Neural progenitor cell (in vitro differentiated cells): ENCODE measurements around the gene GNRHR. TPM values are rescaled to one million over a fixed set of nuclear protein-coding genes. Genes with fewer than 3 reads are reported as not detected.

Experiments used
- DNase-seq: peaks from one replicate; pipeline ENCODE4 v3.0.0-alpha.2; 2016; ENCODE audit warnings: low spot score
- H2AFZ ChIP-seq: fragments of 200-600 bp; sonication (generic); replicated peaks from 2 replicates; pipeline ENCODE4 v1.6.1; 2016; ENCODE audit warnings: antibody characterized with exemption
- H3F3A ChIP-seq: fragments of 200-600 bp; sonication (generic); 2 replicates; pipeline ENCODE4 v1.6.1; 2016; ENCODE audit warnings: antibody characterized with exemption, low read depth
- H3K27ac ChIP-seq: fragments of 200-600 bp; sonication (generic); 2 replicates; pipeline ENCODE4 v1.5.1; 2016; ENCODE audit warnings: mild to moderate bottlenecking
- H3K27me3 ChIP-seq: fragments of 200-600 bp; sonication (generic); 2 replicates; pipeline ENCODE4 v1.6.1; 2016; ENCODE audit warnings: mild to moderate bottlenecking, moderate library complexity
- H3K36me3 ChIP-seq: fragments of 200-600 bp; sonication (generic); 2 replicates; pipeline ENCODE4 v1.5.1; 2016
- H3K4me1 ChIP-seq: fragments of 200-600 bp; sonication (generic); 2 replicates; pipeline ENCODE4 v1.6.1; 2016; ENCODE audit warnings: mixed run types
- H3K4me2 ChIP-seq: fragments of 200-600 bp; sonication (generic); 2 replicates; pipeline ENCODE4 v1.6.1; 2016
- H3K4me3 ChIP-seq: fragments of 200-600 bp; sonication (generic); 2 replicates; pipeline ENCODE4 v1.5.1; 2016
- H3K79me2 ChIP-seq: fragments of 200-600 bp; sonication (generic); 2 replicates; pipeline ENCODE4 v1.6.1; 2016; ENCODE audit warnings: low read depth
- H3K9ac ChIP-seq: fragments of 200-600 bp; sonication (generic); 2 replicates; pipeline ENCODE4 v1.6.1; 2016
- H3K9me3 ChIP-seq: fragments of 200-600 bp; sonication (generic); 2 replicates; pipeline ENCODE4 v1.5.1; 2016; ENCODE audit warnings: low read depth
- H4K20me1 ChIP-seq: fragments of 200-600 bp; sonication (generic); 2 replicates; pipeline ENCODE4 v1.6.1; 2016; ENCODE audit warnings: low read depth
- H3K27ac Mint-ChIP-seq: 3 replicates; pipeline ENCODE4 v1.8.0; 2021; ENCODE audit warnings: mixed read lengths
- H3K27me3 Mint-ChIP-seq: 2 replicates; pipeline ENCODE4 v1.8.0; 2022; ENCODE audit warnings: low read depth, mild to moderate bottlenecking, inconsistent platforms, moderate library complexity, mixed read lengths; ENCODE audit not compliant: insufficient read depth
- H3K36me3 Mint-ChIP-seq: 3 replicates; pipeline ENCODE4 v1.8.0; 2021; ENCODE audit warnings: mixed read lengths
- H3K4me1 Mint-ChIP-seq: 3 replicates; pipeline ENCODE4 v1.8.0; 2021; ENCODE audit warnings: mixed read lengths
- H3K4me3 Mint-ChIP-seq: 3 replicates; pipeline ENCODE4 v1.8.0; 2021; ENCODE audit warnings: mild to moderate bottlenecking, moderate library complexity, mixed read lengths
- H3K9me3 Mint-ChIP-seq: 3 replicates; pipeline ENCODE4 v1.8.0; 2020; ENCODE audit warnings: mixed read lengths
- CTCF ChIP-seq: fragments of 200-600 bp; sonication (generic); IDR thresholded peaks from 2 replicates; pipeline ENCODE4 v1.5.1; 2017; ENCODE audit warnings: antibody characterized with exemption, mild to moderate bottlenecking
- EZH2 ChIP-seq: fragments of 200-600 bp; sonication (generic); IDR thresholded peaks from 2 replicates; pipeline ENCODE4 v1.6.1; 2017; ENCODE audit warnings: antibody characterized with exemption, mild to moderate bottlenecking, moderate library complexity
- EZH2phosphoT487 ChIP-seq: fragments of 200-600 bp; sonication (generic); IDR thresholded peaks from 2 replicates; pipeline ENCODE4 v1.6.1; 2017; ENCODE audit warnings: antibody characterized with exemption
- total RNA-seq: library from RNA; depleted of rRNA; stranded (reverse); fragments of >200 nt; gene quantifications from 2 replicates; pipeline ENCODE4 v1.2.3, GENCODE V29; 2015; ENCODE audit warnings: low replicate concordance

Gene GNRHR
- total RNA-seq, 1 donor from 2014 or later: not detected

- H3K36me3 ChIP-seq: no peaks in the 10 kb centered on the region
- Mint-ChIP-seq H3K27me3 (no peaks in the 10 kb centered on the region), H3K4me1 (no peaks in the 10 kb centered on the region), H3K36me3 (peaks cover under 1% of the 10 kb centered on the region), H3K27ac (no peak overlapping the region), H3K9me3 (no peaks in the 10 kb centered on the region), H3K4me3 (no peak overlapping the region)
- H3K79me2 ChIP-seq: no peaks in the 10 kb centered on the region
- no peak overlapping the region for H3K4me3 ChIP-seq
- peak overlapping the region; percentile 88 for H2AFZ ChIP-seq
- H3K4me1 ChIP-seq: no peaks in the 10 kb centered on the region
- peak overlapping the region; percentile 14 for H3K27ac ChIP-seq
- no peaks in the 10 kb centered on the region for H3K27me3 ChIP-seq
- H4K20me1 ChIP-seq: no peaks in the 10 kb centered on the region
- H3K9me3 ChIP-seq: no peaks in the 10 kb centered on the region
- H3K4me2 ChIP-seq: no peak overlapping the region
- no peak overlapping the region for H3K9ac ChIP-seq
- DNase-seq: peak; percentile 28
- TF ChIP-seq CTCF (peak; percentile 79), EZH2 (no peak)
- H3F3A ChIP-seq: no peaks in the 10 kb centered on the region
Measured at GRCh38 chr4:67746797-67747495, 7.2 kb downstream of the GNRHR start.

GRCh38 chr4:67744561-67745283 is 9.5 kb downstream of the GNRHR start:
- Histone ChIP-seq H3K79me2 (no peaks in the 10 kb centered on the region), H3K9ac (no peak overlapping the region), H3K4me1 (no peaks in the 10 kb centered on the region), H3K36me3 (no peaks in the 10 kb centered on the region), H3K4me3 (no peak overlapping the region), H3K27ac (no peak overlapping the region), H3K9me3 (no peaks in the 10 kb centered on the region), H3F3A (no peaks in the 10 kb centered on the region), H4K20me1 (no peaks in the 10 kb centered on the region), H2AFZ (no peak overlapping the region), H3K27me3 (no peaks in the 10 kb centered on the region), H3K4me2 (no peak overlapping the region)
- Mint-ChIP-seq H3K36me3 (peaks cover 3% of the 10 kb centered on the region), H3K4me3 (no peak overlapping the region), H3K27ac (no peak overlapping the region), H3K4me1 (no peaks in the 10 kb centered on the region), H3K27me3 (no peaks in the 10 kb centered on the region), H3K9me3 (no peaks in the 10 kb centered on the region)
- TF ChIP-seq EZH2: no peak
- DNase-seq: no peak

- H3K27ac Mint-ChIP-seq: no peak overlapping the region
- Histone ChIP-seq H3K4me1 (no peaks in the 10 kb centered on the region), H3K27me3 (no peaks in the 10 kb centered on the region), H3K79me2 (no peaks in the 10 kb centered on the region), H3K4me2 (no peak overlapping the region), H3K36me3 (no peaks in the 10 kb centered on the region), H3K9me3 (no peaks in the 10 kb centered on the region), H3K27ac (no peak overlapping the region), H2AFZ (no peak overlapping the region), H4K20me1 (no peaks in the 10 kb centered on the region), H3K4me3 (no peak overlapping the region), H3F3A (no peaks in the 10 kb centered on the region), H3K9ac (no peak overlapping the region)
- no peak for DNase-seq
- no peak overlapping the region for H3K4me3 Mint-ChIP-seq
- no peaks in the 10 kb centered on the region for H3K9me3 Mint-ChIP-seq
- TF ChIP-seq EZH2phosphoT487: no peak
- no peak for TF ChIP-seq CTCF
- no peak for TF ChIP-seq EZH2
- H3K27me3 Mint-ChIP-seq: no peaks in the 10 kb centered on the region
- no peaks in the 10 kb centered on the region for H3K4me1 Mint-ChIP-seq
- peaks cover 3% of the 10 kb centered on the region for H3K36me3 Mint-ChIP-seq
Measured at GRCh38 chr4:67743194-67743593, 11.0 kb downstream of the GNRHR start.

GRCh38 chr4:67736262-67736661 is 17.9 kb downstream of the GNRHR start:
- DNase-seq: no peak
- Mint-ChIP-seq H3K9me3 (no peaks in the 10 kb centered on the region), H3K4me1 (peaks cover 5% of the 10 kb centered on the region), H3K27me3 (no peaks in the 10 kb centered on the region), H3K4me3 (no peak overlapping the region), H3K27ac (no peak overlapping the region), H3K36me3 (peaks cover 5% of the 10 kb centered on the region)
- Histone ChIP-seq H3K27me3 (no peaks in the 10 kb centered on the region), H3K9me3 (no peaks in the 10 kb centered on the region), H3K4me1 (no peaks in the 10 kb centered on the region), H4K20me1 (no peaks in the 10 kb centered on the region), H3K9ac (no peak overlapping the region), H3K4me3 (no peak overlapping the region), H3F3A (no peaks in the 10 kb centered on the region), H3K27ac (no peak overlapping the region), H3K36me3 (no peaks in the 10 kb centered on the region), H2AFZ (no peak overlapping the region), H3K4me2 (no peak overlapping the region), H3K79me2 (no peaks in the 10 kb centered on the region)
- no peak for TF ChIP-seq CTCF
- no peak for TF ChIP-seq EZH2phosphoT487
- TF ChIP-seq EZH2: no peak
